Measurements from ENCODE around the gene PVALEF. TPM values are rescaled to one million over a fixed set of nuclear protein-coding genes. Genes with fewer than 3 reads are reported as not detected.

Gene PVALEF
- total and polyA plus RNA-seq, 4 donors = not detected

DNA sequence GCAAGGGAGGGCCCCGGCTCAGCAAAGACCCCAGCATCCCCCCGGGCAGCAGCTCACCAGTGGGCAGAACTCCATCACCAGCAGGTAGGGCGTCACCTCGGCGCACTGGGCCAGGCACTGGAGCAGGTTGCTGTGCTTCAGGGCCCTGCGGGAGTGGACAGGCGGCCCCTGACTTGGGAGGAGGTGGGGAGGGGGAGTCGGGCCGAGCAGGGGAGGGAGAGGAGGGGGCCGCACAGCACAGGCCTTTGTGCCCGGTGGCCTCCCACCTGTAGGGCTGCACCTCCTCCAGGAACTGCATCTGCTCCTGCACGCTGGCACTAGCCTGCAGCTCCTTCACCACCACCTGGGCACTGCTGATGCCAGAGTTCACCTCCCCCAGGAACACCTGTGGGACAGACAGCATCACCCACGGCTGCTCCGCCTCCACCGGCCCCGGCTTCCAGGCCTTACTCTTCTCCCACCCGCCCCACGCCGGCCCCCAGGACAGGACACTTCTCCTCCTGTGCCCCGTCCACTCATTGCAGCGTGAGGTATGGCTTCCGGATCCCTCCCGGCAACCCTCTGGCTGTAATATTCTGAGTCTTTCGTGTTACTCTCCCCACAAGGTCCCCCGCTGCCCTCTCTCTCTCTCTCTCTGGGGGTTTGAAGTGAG is 37.7 kb upstream of the PVALEF start:
- Histone ChIP-seq H3K4me1 (ENCODE audit: control insufficient read depth in 1 of 2, insufficient read depth in 2 of 2, low read length in 2 of 2) (no peaks in the 10 kb centered on the region), H3K27ac (ENCODE audit: low read depth in 1 of 2, low read length in 2 of 2) (no peak overlapping the region), H3K9me3 (ENCODE audit: control insufficient read depth, low read length) (no peaks in the 10 kb centered on the region), H3K27me3 (ENCODE audit: control insufficient read depth in 1 of 2, insufficient read depth in 2 of 2, low read length in 1 of 2) (no peaks in the 10 kb centered on the region), H3K36me3 (ENCODE audit: control insufficient read depth in 1 of 2, insufficient read depth in 2 of 2, low read length in 1 of 2) (no peaks in the 10 kb centered on the region), H3K4me3 (ENCODE audit: low read length in 2 of 2) (no peak overlapping the region)
- 80 to 86% methylated on average over 22 to 25 of the region's 25 CpGs for WGBS, 2 donors
- no peak for ATAC-seq (ENCODE audit: low FRiP score)
- intact Hi-C loops (cut with DNase I) = no loop called here
- no peak for DNase-seq

DNA sequence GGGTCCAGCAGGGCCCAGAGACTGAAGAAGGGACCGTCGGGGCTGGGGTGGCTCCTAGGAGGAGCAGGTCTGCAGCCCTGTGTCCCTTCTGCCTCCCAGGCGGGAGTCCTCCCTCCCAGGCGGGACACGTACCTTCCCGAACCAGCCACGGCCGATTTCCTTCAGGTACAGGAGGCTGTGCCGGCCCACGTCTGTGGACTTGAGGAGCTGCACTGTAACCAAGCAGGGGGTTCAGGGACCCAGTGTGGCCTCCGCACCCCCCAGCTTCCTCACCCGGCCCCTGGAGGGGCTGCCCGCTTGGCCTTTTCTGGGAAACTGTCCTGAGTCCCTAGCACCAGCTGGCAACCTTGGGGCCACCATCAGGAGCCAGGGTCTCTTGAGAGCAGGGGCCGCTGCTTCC is 37.0 kb upstream of the PVALEF start:
- DNase-seq (no peak), ATAC-seq (ENCODE audit: low FRiP score) (no peak)
- H3K36me3 ChIP-seq (ENCODE audit: control insufficient read depth in 1 of 2, insufficient read depth in 2 of 2, low read length in 1 of 2) = no peaks in the 10 kb centered on the region
- WGBS, 2 donors = 85 to 91% methylated on average over 11 to 14 of the region's 14 CpGs
- no peak overlapping the region for H3K27ac ChIP-seq (ENCODE audit: low read depth in 1 of 2, low read length in 2 of 2)
- H3K9me3 ChIP-seq (ENCODE audit: control insufficient read depth, low read length) = no peaks in the 10 kb centered on the region
- H3K4me3 ChIP-seq (ENCODE audit: low read length in 2 of 2) = no peak overlapping the region
- no peaks in the 10 kb centered on the region for H3K27me3 ChIP-seq (ENCODE audit: control insufficient read depth in 1 of 2, insufficient read depth in 2 of 2, low read length in 1 of 2)
- no peaks in the 10 kb centered on the region for H3K4me1 ChIP-seq (ENCODE audit: control insufficient read depth in 1 of 2, insufficient read depth in 2 of 2, low read length in 2 of 2)
- intact Hi-C loops (cut with DNase I) = no loop called here

DNA sequence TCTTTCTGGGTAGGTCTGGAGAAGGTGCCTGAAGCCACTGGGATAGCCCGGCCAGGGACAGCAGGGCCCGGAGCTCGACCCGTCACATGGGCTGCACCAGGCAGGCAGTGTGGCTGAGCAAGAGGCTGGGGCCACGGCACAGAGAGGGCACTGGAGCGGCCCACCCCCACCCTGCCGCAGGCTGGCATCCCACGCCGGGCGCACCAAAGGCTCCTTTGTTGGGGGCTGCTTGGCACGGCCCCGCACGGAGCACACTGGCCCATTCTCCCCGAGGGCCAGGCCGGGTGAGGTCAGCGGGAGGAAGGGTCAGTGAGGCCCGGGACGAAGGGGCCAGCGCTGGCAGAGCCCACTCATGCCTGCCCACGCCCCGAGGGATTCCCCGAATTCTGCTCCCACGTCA is 36.5 kb upstream of the PVALEF start:
- no peaks in the 10 kb centered on the region for H3K4me1 ChIP-seq (ENCODE audit: control insufficient read depth in 1 of 2, insufficient read depth in 2 of 2, low read length in 2 of 2)
- H3K36me3 ChIP-seq (ENCODE audit: control insufficient read depth in 1 of 2, insufficient read depth in 2 of 2, low read length in 1 of 2) = no peaks in the 10 kb centered on the region
- intact Hi-C loops (cut with DNase I) = no loop called here
- DNase-seq = no peak
- no peak overlapping the region for H3K4me3 ChIP-seq (ENCODE audit: low read length in 2 of 2)
- 88 to 89% methylated on average over 20 to 23 of the region's 23 CpGs for WGBS, 2 donors
- H3K27ac ChIP-seq (ENCODE audit: low read depth in 1 of 2, low read length in 2 of 2) = no peak overlapping the region
- no peaks in the 10 kb centered on the region for H3K9me3 ChIP-seq (ENCODE audit: control insufficient read depth, low read length)
- no peak for ATAC-seq (ENCODE audit: low FRiP score)
- H3K27me3 ChIP-seq (ENCODE audit: control insufficient read depth in 1 of 2, insufficient read depth in 2 of 2, low read length in 1 of 2) = no peaks in the 10 kb centered on the region

DNA sequence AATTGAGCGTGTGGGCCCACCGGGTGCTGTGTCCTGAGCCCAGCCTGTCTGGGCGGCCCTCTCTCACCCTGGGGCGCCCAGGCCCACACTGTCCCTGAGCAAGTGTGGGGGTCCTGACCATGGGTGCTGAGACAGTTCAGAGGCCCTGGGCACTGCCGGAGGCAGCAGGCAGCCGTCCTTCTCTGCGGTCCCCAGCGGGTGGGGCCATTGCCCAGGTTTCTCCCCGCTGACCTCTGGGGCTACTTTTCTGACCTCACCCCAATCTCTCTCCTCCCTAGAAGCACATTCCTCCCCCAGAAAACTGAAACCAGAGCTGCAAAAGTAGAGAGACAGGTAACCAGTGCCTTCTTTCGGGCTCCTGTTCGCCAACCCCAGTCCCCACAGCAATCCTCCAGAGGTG is 36.0 kb upstream of the PVALEF start:
- intact Hi-C loops (cut with DNase I) = no loop called here
- H3K27ac ChIP-seq (ENCODE audit: low read depth in 1 of 2, low read length in 2 of 2) = no peak overlapping the region
- WGBS, 2 donors = 92 to 94% methylated on average over 11 of the region's 11 CpGs

DNA sequence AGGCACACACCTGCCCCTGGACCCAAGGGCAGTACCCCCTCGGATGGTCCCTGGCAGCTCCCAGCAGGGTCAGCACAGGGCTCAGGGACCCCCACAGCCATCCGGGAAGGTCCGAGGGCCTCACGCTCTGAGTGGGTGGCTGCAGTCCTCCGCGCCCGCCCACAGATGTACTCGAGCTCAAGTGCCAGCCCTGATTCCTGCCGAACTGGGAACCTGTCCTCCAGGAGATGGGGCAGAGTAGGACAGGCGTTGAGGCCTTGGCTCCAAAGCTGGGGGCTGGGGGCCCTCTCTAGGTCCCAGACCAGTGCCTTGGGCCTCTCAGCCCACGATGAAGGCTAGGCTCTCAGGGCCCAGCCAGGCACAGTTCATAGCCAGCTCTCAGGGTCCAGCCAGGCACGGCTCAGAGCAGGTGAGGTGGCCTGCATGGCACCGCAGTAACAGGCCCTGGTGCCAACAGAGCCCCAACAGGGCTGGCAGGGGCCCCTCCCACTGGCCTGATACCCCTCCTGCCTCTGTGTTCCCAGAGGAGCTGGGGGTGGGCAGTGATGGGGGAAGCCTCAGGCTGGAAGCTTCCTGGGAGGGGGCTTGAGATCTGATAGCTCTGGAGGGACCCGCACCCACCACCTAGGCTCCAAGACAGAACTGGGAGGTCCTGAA is 35.5 kb upstream of the PVALEF start:
- 87 to 89% methylated on average over 13 to 14 of the region's 14 CpGs for WGBS, 2 donors
- no peaks in the 10 kb centered on the region for H3K27me3 ChIP-seq (ENCODE audit: control insufficient read depth in 1 of 2, insufficient read depth in 2 of 2, low read length in 1 of 2)
- intact Hi-C loops (cut with DNase I) = no loop called here
- DNase-seq = no peak
- H3K36me3 ChIP-seq (ENCODE audit: control insufficient read depth in 1 of 2, insufficient read depth in 2 of 2, low read length in 1 of 2) = no peaks in the 10 kb centered on the region
- H3K4me3 ChIP-seq (ENCODE audit: low read length in 2 of 2) = no peak overlapping the region
- no peaks in the 10 kb centered on the region for H3K9me3 ChIP-seq (ENCODE audit: control insufficient read depth, low read length)
- no peak for ATAC-seq (ENCODE audit: low FRiP score)
- no peak overlapping the region for H3K27ac ChIP-seq (ENCODE audit: low read depth in 1 of 2, low read length in 2 of 2)
- H3K4me1 ChIP-seq (ENCODE audit: control insufficient read depth in 1 of 2, insufficient read depth in 2 of 2, low read length in 2 of 2) = no peaks in the 10 kb centered on the region

More for the DNA sequence above, 36.0 kb upstream of the PVALEF start:
- Histone ChIP-seq H3K4me1 (ENCODE audit: control insufficient read depth in 1 of 2, insufficient read depth in 2 of 2, low read length in 2 of 2) (no peaks in the 10 kb centered on the region), H3K36me3 (ENCODE audit: control insufficient read depth in 1 of 2, insufficient read depth in 2 of 2, low read length in 1 of 2) (no peaks in the 10 kb centered on the region), H3K4me3 (ENCODE audit: low read length in 2 of 2) (no peak overlapping the region), H3K27me3 (ENCODE audit: control insufficient read depth in 1 of 2, insufficient read depth in 2 of 2, low read length in 1 of 2) (no peaks in the 10 kb centered on the region), H3K9me3 (ENCODE audit: control insufficient read depth, low read length) (no peaks in the 10 kb centered on the region)
- no peak for DNase-seq
- no peak for ATAC-seq (ENCODE audit: low FRiP score)

DNA sequence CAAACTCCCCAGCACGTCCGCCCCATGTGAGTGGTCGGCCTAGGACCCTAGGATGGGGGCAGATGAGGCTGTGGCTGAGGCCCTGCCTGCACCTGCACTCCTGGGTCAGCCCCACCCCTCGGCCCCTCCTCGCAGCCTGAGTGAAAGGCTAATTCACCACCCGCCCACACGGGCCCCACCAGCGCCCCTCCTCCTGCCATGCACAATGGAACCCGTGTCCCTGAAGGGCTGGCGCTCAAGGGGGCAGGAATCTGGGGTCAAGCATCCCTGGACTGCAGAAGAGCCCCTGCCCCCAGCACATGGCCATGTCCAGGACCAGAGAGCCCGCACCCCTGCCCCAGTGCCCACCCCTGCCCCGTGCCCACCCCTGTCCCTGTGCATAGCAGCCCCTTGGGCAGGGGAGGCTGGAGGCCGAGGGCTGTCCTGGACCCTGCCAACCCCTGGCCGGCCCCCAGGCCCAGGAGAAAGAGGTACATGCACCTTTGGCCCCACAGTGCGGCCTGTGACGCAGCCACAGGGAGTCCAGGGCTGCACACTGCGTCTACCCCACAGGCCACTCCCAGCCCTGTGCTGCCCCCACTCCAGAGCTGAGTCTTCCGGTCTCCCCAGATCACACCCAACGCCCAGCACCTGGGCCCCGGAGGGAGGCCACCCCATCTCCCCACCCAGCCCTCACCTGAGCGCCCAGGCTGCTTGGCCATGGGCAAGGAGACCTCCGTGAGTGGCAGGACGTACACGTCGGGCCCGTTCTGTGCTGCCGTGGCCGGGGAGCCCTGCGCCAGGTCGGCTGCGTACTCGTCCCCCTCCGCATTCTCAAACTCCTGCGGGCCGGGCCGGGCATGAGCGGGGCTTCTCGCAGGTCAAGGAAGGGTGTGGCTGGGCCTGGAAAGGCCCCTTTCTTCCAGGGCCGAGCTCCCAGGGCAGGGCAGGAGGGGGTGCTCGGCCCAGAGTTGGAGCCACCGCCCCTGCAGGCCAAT is 34.6 kb upstream of the PVALEF start:
- Histone ChIP-seq H3K4me3 (ENCODE audit: low read length in 2 of 2) (no peak overlapping the region), H3K9me3 (ENCODE audit: control insufficient read depth, low read length) (no peaks in the 10 kb centered on the region)
- no peak for ATAC-seq (ENCODE audit: low FRiP score)

DNA sequence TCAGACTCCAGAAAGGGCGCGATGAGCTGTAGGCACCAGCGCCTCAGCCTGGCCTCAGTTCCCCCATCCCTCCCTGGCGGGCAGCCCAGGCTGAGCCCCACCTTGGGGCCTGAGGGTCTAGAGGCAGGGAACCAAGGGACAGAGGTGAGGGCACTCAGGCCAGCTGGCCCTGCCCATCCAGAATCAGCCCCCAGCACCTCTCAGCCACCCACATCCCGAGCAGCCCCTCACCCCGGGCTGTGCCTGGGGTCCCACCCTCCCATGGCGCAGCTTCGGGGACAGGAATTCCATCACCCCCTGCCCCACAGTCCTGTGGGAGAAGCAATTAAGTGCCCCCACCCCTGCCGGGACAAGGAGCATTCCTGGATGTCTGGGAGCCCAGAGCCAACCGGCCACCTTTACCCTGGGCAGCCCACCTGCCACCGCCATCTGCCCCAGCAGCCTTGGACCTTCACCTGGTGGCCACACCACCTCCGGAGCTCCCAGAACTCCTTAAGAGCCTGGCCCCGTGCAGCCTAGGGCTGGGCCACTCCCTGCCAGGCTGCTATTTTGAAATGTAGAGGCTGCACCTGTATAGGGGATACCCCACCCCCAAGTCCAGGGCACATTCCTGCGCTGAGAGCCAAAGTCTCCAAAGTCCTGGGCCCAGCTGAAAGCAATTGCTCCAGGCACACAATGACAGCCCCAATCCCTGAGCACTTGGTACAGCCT is 33.7 kb upstream of the PVALEF start:
- Histone ChIP-seq H3K27me3 (ENCODE audit: control insufficient read depth in 1 of 2, insufficient read depth in 2 of 2, low read length in 1 of 2) (no peaks in the 10 kb centered on the region), H3K9me3 (ENCODE audit: control insufficient read depth, low read length) (no peaks in the 10 kb centered on the region), H3K36me3 (ENCODE audit: control insufficient read depth in 1 of 2, insufficient read depth in 2 of 2, low read length in 1 of 2) (no peaks in the 10 kb centered on the region), H3K27ac (ENCODE audit: low read depth in 1 of 2, low read length in 2 of 2) (no peak overlapping the region), H3K4me1 (ENCODE audit: control insufficient read depth in 1 of 2, insufficient read depth in 2 of 2, low read length in 2 of 2) (no peaks in the 10 kb centered on the region), H3K4me3 (ENCODE audit: low read length in 2 of 2) (no peak overlapping the region)
- ATAC-seq (ENCODE audit: low FRiP score) (no peak), DNase-seq (no peak)
- intact Hi-C loops (cut with DNase I) = no loop called here
- WGBS, 2 donors = 91% methylated on average over 13 to 14 of the region's 14 CpGs

More for the DNA sequence above, 34.6 kb upstream of the PVALEF start:
- intact Hi-C loops (cut with DNase I) = no loop called here
- no peaks in the 10 kb centered on the region for H3K27me3 ChIP-seq (ENCODE audit: control insufficient read depth in 1 of 2, insufficient read depth in 2 of 2, low read length in 1 of 2)
- no peak overlapping the region for H3K27ac ChIP-seq (ENCODE audit: low read depth in 1 of 2, low read length in 2 of 2)
- H3K36me3 ChIP-seq (ENCODE audit: control insufficient read depth in 1 of 2, insufficient read depth in 2 of 2, low read length in 1 of 2) = no peaks in the 10 kb centered on the region
- DNase-seq = no peak
- H3K4me1 ChIP-seq (ENCODE audit: control insufficient read depth in 1 of 2, insufficient read depth in 2 of 2, low read length in 2 of 2) = no peaks in the 10 kb centered on the region
- 91 to 92% methylated on average over 38 to 41 of the region's 41 CpGs for WGBS, 2 donors

DNA sequence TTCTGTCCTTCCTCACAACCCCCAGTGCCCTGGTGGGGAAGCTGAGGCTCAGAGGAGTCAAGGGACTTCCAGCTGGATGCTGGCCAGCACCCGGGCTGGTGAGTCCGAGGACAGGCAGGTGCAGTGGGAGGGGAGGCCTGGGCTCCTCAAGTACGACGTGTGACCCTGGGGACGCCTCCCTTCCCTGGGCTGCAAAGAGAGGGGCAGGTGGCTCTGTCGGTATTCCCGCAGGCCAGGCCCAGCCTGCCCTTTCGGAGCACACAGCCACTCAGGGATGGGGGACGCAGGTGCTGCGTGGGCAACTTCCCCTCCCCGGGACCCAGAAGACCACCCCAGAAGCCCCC is 33.1 kb upstream of the PVALEF start:
- DNase-seq (no peak), ATAC-seq (ENCODE audit: low FRiP score) (no peak)
- Histone ChIP-seq H3K4me3 (ENCODE audit: low read length in 2 of 2) (no peak overlapping the region), H3K36me3 (ENCODE audit: control insufficient read depth in 1 of 2, insufficient read depth in 2 of 2, low read length in 1 of 2) (no peaks in the 10 kb centered on the region), H3K27me3 (ENCODE audit: control insufficient read depth in 1 of 2, insufficient read depth in 2 of 2, low read length in 1 of 2) (no peaks in the 10 kb centered on the region), H3K27ac (ENCODE audit: low read depth in 1 of 2, low read length in 2 of 2) (no peak overlapping the region), H3K4me1 (ENCODE audit: control insufficient read depth in 1 of 2, insufficient read depth in 2 of 2, low read length in 2 of 2) (no peaks in the 10 kb centered on the region), H3K9me3 (ENCODE audit: control insufficient read depth, low read length) (no peaks in the 10 kb centered on the region)
- intact Hi-C loops (cut with DNase I) = no loop called here
- WGBS, 2 donors = 68 to 84% methylated on average over 11 of the region's 11 CpGs

All from aorta (tissue), 5 donors.